ACC112 (cell line): Measurements from ENCODE around the gene AKAP6.

Source experiments
- H2AFZ ChIP-seq: fragments of 200-600 bp; sonication (generic); one replicate; pipeline ENCODE4 v1.6.0; 2017; ENCODE audit warnings: antibody characterized with exemption, low read length; ENCODE audit not compliant: unreplicated experiment
- H3K27ac ChIP-seq: fragments of 200-600 bp; sonication (generic); 2 replicates; pipeline ENCODE4 v1.5.1; 2014; ENCODE audit warnings: low read depth, mild to moderate bottlenecking, antibody characterized with exemption, low read length, moderate library complexity
- H3K27me3 ChIP-seq: fragments of 200-600 bp; sonication (generic); 2 replicates; pipeline ENCODE4 v1.6.1; 2014; ENCODE audit warnings: mild to moderate bottlenecking, antibody characterized with exemption, low read length, moderate library complexity, mixed read lengths; ENCODE audit not compliant: insufficient read depth
- H3K36me3 ChIP-seq: fragments of 200-600 bp; sonication (generic); 2 replicates; pipeline ENCODE4 v1.6.1; 2016; ENCODE audit warnings: mild to moderate bottlenecking, antibody characterized with exemption, low read length, moderate library complexity, mixed read lengths; ENCODE audit not compliant: insufficient read depth
- H3K4me1 ChIP-seq: fragments of 200-600 bp; sonication (generic); one replicate; pipeline ENCODE4 v1.6.1; 2016; ENCODE audit warnings: low read length, mixed read lengths; ENCODE audit not compliant: insufficient read depth, unreplicated experiment, control insufficient read depth
- H3K4me3 ChIP-seq: fragments of 200-600 bp; sonication (generic); 2 replicates; pipeline ENCODE4 v1.5.1; 2014; ENCODE audit warnings: mild to moderate bottlenecking, low read depth, low read length
- H3K79me2 ChIP-seq: fragments of 200-600 bp; sonication (generic); one replicate; pipeline ENCODE4 v1.6.0; 2016; ENCODE audit warnings: low read length; ENCODE audit not compliant: control insufficient read depth, unreplicated experiment, insufficient read depth

AKAP6 gene

GRCh38 chr14:32478050-32478449 lies 149.0 kb downstream of the AKAP6 start:
- no peak overlapping the region for H3K4me3 ChIP-seq
- H3K79me2 ChIP-seq: no peaks in the 10 kb centered on the region
- H3K36me3 ChIP-seq: no peaks in the 10 kb centered on the region
- H2AFZ ChIP-seq: no peak overlapping the region
- no peaks in the 10 kb centered on the region for H3K27me3 ChIP-seq
- peaks cover 20% of the 10 kb centered on the region for H3K4me1 ChIP-seq
- no peak overlapping the region for H3K27ac ChIP-seq

- Histone ChIP-seq H3K36me3 (no peaks in the 10 kb centered on the region), H3K79me2 (no peaks in the 10 kb centered on the region), H3K4me1 (peaks cover 13% of the 10 kb centered on the region), H3K27me3 (no peaks in the 10 kb centered on the region), H3K27ac (no peak overlapping the region), H3K4me3 (no peak overlapping the region), H2AFZ (peak overlapping the region; percentile 41)
Observed at GRCh38 chr14:32480337-32480736, 151.2 kb downstream of the AKAP6 start.

- Histone ChIP-seq H3K27ac (no peak overlapping the region), H3K4me3 (no peak overlapping the region), H3K79me2 (no peaks in the 10 kb centered on the region), H3K4me1 (peaks cover 13% of the 10 kb centered on the region), H3K27me3 (no peaks in the 10 kb centered on the region), H3K36me3 (no peaks in the 10 kb centered on the region), H2AFZ (no peak overlapping the region)
Observed at GRCh38 chr14:32481707-32482106, 152.6 kb downstream of the AKAP6 start.

- Histone ChIP-seq H3K27ac (no peak overlapping the region), H3K4me1 (no peaks in the 10 kb centered on the region), H3K36me3 (no peaks in the 10 kb centered on the region), H3K27me3 (no peaks in the 10 kb centered on the region), H2AFZ (no peak overlapping the region), H3K4me3 (no peak overlapping the region), H3K79me2 (no peaks in the 10 kb centered on the region)
Observed at GRCh38 chr14:32491416-32492016, 162.4 kb downstream of the AKAP6 start.

- Histone ChIP-seq H3K36me3 (no peaks in the 10 kb centered on the region), H3K27ac (no peak overlapping the region), H3K4me1 (no peaks in the 10 kb centered on the region), H3K27me3 (no peaks in the 10 kb centered on the region), H2AFZ (no peak overlapping the region), H3K4me3 (no peak overlapping the region), H3K79me2 (no peaks in the 10 kb centered on the region)
Observed at GRCh38 chr14:32492457-32492856, 163.4 kb downstream of the AKAP6 start.

GRCh38 chr14:32494609-32495434 lies 165.7 kb downstream of the AKAP6 start:
- no peak overlapping the region for H3K4me3 ChIP-seq
- no peak overlapping the region for H2AFZ ChIP-seq
- no peaks in the 10 kb centered on the region for H3K4me1 ChIP-seq
- no peaks in the 10 kb centered on the region for H3K79me2 ChIP-seq
- H3K27ac ChIP-seq: no peak overlapping the region
- H3K27me3 ChIP-seq: no peaks in the 10 kb centered on the region
- H3K36me3 ChIP-seq: no peaks in the 10 kb centered on the region

- H3K27ac ChIP-seq: no peak overlapping the region
- no peaks in the 10 kb centered on the region for H3K27me3 ChIP-seq
- no peaks in the 10 kb centered on the region for H3K36me3 ChIP-seq
- H3K79me2 ChIP-seq: no peaks in the 10 kb centered on the region
- no peaks in the 10 kb centered on the region for H3K4me1 ChIP-seq
- no peak overlapping the region for H3K4me3 ChIP-seq
- H2AFZ ChIP-seq: no peak overlapping the region
Observed at GRCh38 chr14:32495435-32495734, 166.3 kb downstream of the AKAP6 start.

- no peaks in the 10 kb centered on the region for H3K36me3 ChIP-seq
- no peak overlapping the region for H3K4me3 ChIP-seq
- no peaks in the 10 kb centered on the region for H3K4me1 ChIP-seq
- no peak overlapping the region for H3K27ac ChIP-seq
- H3K27me3 ChIP-seq: no peaks in the 10 kb centered on the region
- H2AFZ ChIP-seq: no peak overlapping the region
- H3K79me2 ChIP-seq: no peaks in the 10 kb centered on the region
Observed at GRCh38 chr14:32497248-32497647, 168.2 kb downstream of the AKAP6 start.

GRCh38 chr14:32507029-32507984 lies 178.2 kb downstream of the AKAP6 start:
- Histone ChIP-seq H3K36me3 (no peaks in the 10 kb centered on the region), H3K27me3 (no peaks in the 10 kb centered on the region), H3K27ac (peak overlapping the region; percentile 85), H2AFZ (peak overlapping the region; percentile 77), H3K4me3 (no peak overlapping the region), H3K79me2 (no peaks in the 10 kb centered on the region), H3K4me1 (peaks cover 33% of the 10 kb centered on the region)

GRCh38 chr14:32508281-32508680 lies 179.2 kb downstream of the AKAP6 start:
- no peaks in the 10 kb centered on the region for H3K79me2 ChIP-seq
- peaks cover 43% of the 10 kb centered on the region for H3K4me1 ChIP-seq
- peak overlapping the region; percentile 77 for H2AFZ ChIP-seq
- no peaks in the 10 kb centered on the region for H3K27me3 ChIP-seq
- H3K36me3 ChIP-seq: no peaks in the 10 kb centered on the region
- peak overlapping the region; percentile 85 for H3K27ac ChIP-seq
- no peak overlapping the region for H3K4me3 ChIP-seq
